ENCODE measurements around the gene CPM.

- no peak for TF ChIP-seq CTCF (IDR thresholded peaks at IDR 0.05)
- TF ChIP-seq ZFX (IDR thresholded peaks at IDR 0.05; ENCODE audit: borderline replicate concordance) = no peak
Observed at GRCh38 chr12:68865399-68866164, 67.4 kb downstream of the CPM start.

Data from 22Rv1 (cell line).